SK-N-SH treated with all-trans-retinoic acid at 6 μM for 48 hours (cell line): ENCODE measurements around the gene NUDT9.

Experiments
- ARNTL ChIP-seq: fragments of 450-650 bp; formaldehyde crosslinking; IDR thresholded peaks from 2 replicates; pipeline ENCODE4 v1.5.0; 2020; ENCODE audit warnings: low read depth, mild to moderate bottlenecking, moderate library complexity, borderline replicate concordance
- GLIS3 ChIP-seq: fragments of 250-450 bp; sonication (Bioruptor Pico); IDR thresholded peaks from 2 replicates; pipeline ENCODE4 v1.5.0; 2020; ENCODE audit warnings: mild to moderate bottlenecking, moderate library complexity
- ISL1 ChIP-seq: fragments of 250-450 bp; sonication (Bioruptor Pico); IDR thresholded peaks from 2 replicates; pipeline ENCODE4 v2.1.2; 2022; ENCODE audit warnings: mild to moderate bottlenecking, moderate library complexity
- PPARA ChIP-seq: fragments of 250-450 bp; sonication (Bioruptor Pico); IDR thresholded peaks from 2 replicates; pipeline ENCODE4 v1.5.0; 2020; ENCODE audit warnings: mild to moderate bottlenecking, borderline replicate concordance
- RARB ChIP-seq: fragments of 250-450 bp; sonication (Bioruptor Pico); IDR thresholded peaks from 2 replicates; pipeline ENCODE4 v1.8.0; 2021; ENCODE audit warnings: mild to moderate bottlenecking, moderate library complexity
- TCF4 ChIP-seq: fragments of 250-450 bp; sonication (Bioruptor Pico); IDR thresholded peaks from 2 replicates; pipeline ENCODE4 v1.8.0; 2021; ENCODE audit warnings: mild to moderate bottlenecking, moderate library complexity, borderline replicate concordance
- TOX ChIP-seq: fragments of 250-450 bp; sonication (Bioruptor Pico); IDR thresholded peaks from 2 replicates; pipeline ENCODE4 v1.8.0; 2021; ENCODE audit warnings: mild to moderate bottlenecking, moderate library complexity, borderline replicate concordance
- ZFP3 ChIP-seq: fragments of 250-450 bp; sonication (Bioruptor Pico); IDR thresholded peaks from 2 replicates; pipeline ENCODE4 v1.5.0; 2020; ENCODE audit warnings: mild to moderate bottlenecking, moderate library complexity
- ZFP30 ChIP-seq: fragments of 450-650 bp; formaldehyde crosslinking; IDR thresholded peaks from 2 replicates; pipeline ENCODE4 v1.5.0; 2022; ENCODE audit warnings: mild to moderate bottlenecking, moderate library complexity
- TF ChIP-seq, protein P1 (sequence below): fragments of 250-450 bp; sonication (Bioruptor Pico); IDR thresholded peaks from 2 replicates; pipeline ENCODE4 v1.8.0; 2020; ENCODE audit warnings: mild to moderate bottlenecking, moderate library complexity, borderline replicate concordance
- TF ChIP-seq, protein P2 (sequence below): fragments of 250-450 bp; sonication (Bioruptor Pico); IDR thresholded peaks from 2 replicates; pipeline ENCODE4 v1.8.0; 2021; ENCODE audit warnings: low read depth, mild to moderate bottlenecking, moderate library complexity, borderline replicate concordance

DNA sequence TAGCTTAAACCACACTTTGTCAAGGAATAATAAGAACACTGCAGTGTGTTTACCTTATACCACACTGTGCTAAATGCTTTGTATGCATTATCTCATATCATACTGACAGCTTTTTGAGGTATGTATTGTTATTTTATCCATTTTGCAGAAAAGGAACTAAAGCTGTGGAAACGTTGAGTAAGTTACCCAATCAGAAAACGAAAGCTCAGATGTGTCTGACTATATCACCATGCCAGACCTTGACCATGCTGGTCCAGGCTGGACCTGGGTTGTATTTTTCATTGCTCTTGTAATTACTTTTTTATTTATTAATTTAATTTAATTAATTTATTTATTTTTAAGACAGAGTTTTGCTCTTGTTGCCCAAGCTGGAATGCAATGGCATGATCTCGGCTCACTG lies 33.5 kb upstream of the NUDT9 start:
- TF ChIP-seq, protein P1, sequence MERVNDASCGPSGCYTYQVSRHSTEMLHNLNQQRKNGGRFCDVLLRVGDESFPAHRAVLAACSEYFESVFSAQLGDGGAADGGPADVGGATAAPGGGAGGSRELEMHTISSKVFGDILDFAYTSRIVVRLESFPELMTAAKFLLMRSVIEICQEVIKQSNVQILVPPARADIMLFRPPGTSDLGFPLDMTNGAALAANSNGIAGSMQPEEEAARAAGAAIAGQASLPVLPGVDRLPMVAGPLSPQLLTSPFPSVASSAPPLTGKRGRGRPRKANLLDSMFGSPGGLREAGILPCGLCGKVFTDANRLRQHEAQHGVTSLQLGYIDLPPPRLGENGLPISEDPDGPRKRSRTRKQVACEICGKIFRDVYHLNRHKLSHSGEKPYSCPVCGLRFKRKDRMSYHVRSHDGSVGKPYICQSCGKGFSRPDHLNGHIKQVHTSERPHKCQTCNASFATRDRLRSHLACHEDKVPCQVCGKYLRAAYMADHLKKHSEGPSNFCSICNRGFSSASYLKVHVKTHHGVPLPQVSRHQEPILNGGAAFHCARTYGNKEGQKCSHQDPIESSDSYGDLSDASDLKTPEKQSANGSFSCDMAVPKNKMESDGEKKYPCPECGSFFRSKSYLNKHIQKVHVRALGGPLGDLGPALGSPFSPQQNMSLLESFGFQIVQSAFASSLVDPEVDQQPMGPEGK, result no peak
- TF ChIP-seq, protein P2, sequence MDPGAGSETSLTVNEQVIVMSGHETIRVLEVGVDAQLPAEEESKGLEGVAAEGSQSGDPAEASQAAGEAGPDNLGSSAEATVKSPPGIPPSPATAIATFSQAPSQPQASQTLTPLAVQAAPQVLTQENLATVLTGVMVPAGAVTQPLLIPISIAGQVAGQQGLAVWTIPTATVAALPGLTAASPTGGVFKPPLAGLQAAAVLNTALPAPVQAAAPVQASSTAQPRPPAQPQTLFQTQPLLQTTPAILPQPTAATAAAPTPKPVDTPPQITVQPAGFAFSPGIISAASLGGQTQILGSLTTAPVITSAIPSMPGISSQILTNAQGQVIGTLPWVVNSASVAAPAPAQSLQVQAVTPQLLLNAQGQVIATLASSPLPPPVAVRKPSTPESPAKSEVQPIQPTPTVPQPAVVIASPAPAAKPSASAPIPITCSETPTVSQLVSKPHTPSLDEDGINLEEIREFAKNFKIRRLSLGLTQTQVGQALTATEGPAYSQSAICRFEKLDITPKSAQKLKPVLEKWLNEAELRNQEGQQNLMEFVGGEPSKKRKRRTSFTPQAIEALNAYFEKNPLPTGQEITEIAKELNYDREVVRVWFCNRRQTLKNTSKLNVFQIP, result no peak
- TF ChIP-seq ARNTL (CRISPR knock-in tag) (no peak), RARB (CRISPR knock-in tag) (no peak), ZFP30 (CRISPR knock-in tag) (no peak), GLIS3 (CRISPR knock-in tag) (no peak), ZFP3 (CRISPR knock-in tag) (no peak), TCF4 (CRISPR knock-in tag) (no peak), TOX (CRISPR knock-in tag) (no peak), PPARA (CRISPR knock-in tag) (no peak), ISL1 (CRISPR knock-in tag) (no peak)
